Muscle of arm (tissue), 14 donors: ENCODE results near the gene ISG15. TPM values are rescaled to one million over a fixed set of nuclear protein-coding genes. Genes with fewer than 3 reads are reported as not detected.

Experiments used
- DNase-seq: peaks from one replicate; pipeline ENCODE4 v3.0.0-alpha.2; 2013
- long read RNA-seq, 11 donors: transcript quantifications; one replicate each; lab custom pipeline, GENCODE V29; 2026
- polyA plus RNA-seq, 12 donors: library from polyadenylated mRNA; unstranded; fragments of 120-200 nt; gene quantifications; one replicate each; pipeline ENCODE4 v1.2.1, GENCODE V29; 2013; ENCODE audit not compliant: insufficient read length in 12 of 12

The ISG15 gene
- 10 to 100 TPM in 1 of 12 donors, 1 to 10 TPM in 10, not detected in 1; 5.0 to 28.8 (median 6.8) TPM for polyA plus RNA-seq
- long read RNA-seq, donor 1, transcript ISG15-201 (2 exons, 711 nt), result major isoform, 17 of 17 reads
- long read RNA-seq, donor 1, partial matches to known transcripts, result 0 of 17 reads
- long read RNA-seq, donor 1, other reads (novel, unspliced or antisense), result 0 of 17 reads
- long read RNA-seq, donor 2, partial matches to known transcripts, result 0 of 3 reads
- long read RNA-seq, donor 2, other reads (novel, unspliced or antisense), result 0 of 3 reads
- long read RNA-seq, donor 3, partial matches to known transcripts, result 0 of 3 reads
- long read RNA-seq, donor 3, other reads (novel, unspliced or antisense), result 0 of 3 reads
- long read RNA-seq, donor 4, partial matches to known transcripts, result 0 of 2 reads
- long read RNA-seq, donor 4, other reads (novel, unspliced or antisense), result 0 of 2 reads
- long read RNA-seq, donor 5, transcript ISG15-201 (2 exons, 711 nt), result major isoform, 7 of 7 reads
- long read RNA-seq, donor 5, partial matches to known transcripts, result 0 of 7 reads
- long read RNA-seq, donor 5, other reads (novel, unspliced or antisense), result 0 of 7 reads
- long read RNA-seq, donor 6, transcript ISG15-201 (2 exons, 711 nt), result major isoform, 6 of 6 reads
- long read RNA-seq, donor 6, partial matches to known transcripts, result 0 of 6 reads
- long read RNA-seq, donor 6, other reads (novel, unspliced or antisense), result 0 of 6 reads
- long read RNA-seq, donor 7, transcript ISG15-201 (2 exons, 711 nt), result major isoform, 5 of 5 reads
- long read RNA-seq, donor 7, partial matches to known transcripts, result 0 of 5 reads
- long read RNA-seq, donor 7, other reads (novel, unspliced or antisense), result 0 of 5 reads
- long read RNA-seq, donor 8, transcript ISG15-201 (2 exons, 711 nt), result major isoform, 12 of 12 reads
- long read RNA-seq, donor 8, partial matches to known transcripts, result 0 of 12 reads
- long read RNA-seq, donor 8, other reads (novel, unspliced or antisense), result 0 of 12 reads
- long read RNA-seq, donor 9, transcript ISG15-201 (2 exons, 711 nt), result major isoform, 6 of 6 reads
- long read RNA-seq, donor 9, partial matches to known transcripts, result 0 of 6 reads
- long read RNA-seq, donor 9, other reads (novel, unspliced or antisense), result 0 of 6 reads
- long read RNA-seq, donor 10, transcript ISG15-201 (2 exons, 711 nt), result major isoform, 6 of 6 reads
- long read RNA-seq, donor 10, partial matches to known transcripts, result 0 of 6 reads
- long read RNA-seq, donor 10, other reads (novel, unspliced or antisense), result 0 of 6 reads
- long read RNA-seq, donor 11, transcript ISG15-201 (2 exons, 711 nt), result major isoform, 7 of 7 reads
- long read RNA-seq, donor 11, partial matches to known transcripts, result 0 of 7 reads
- long read RNA-seq, donor 11, other reads (novel, unspliced or antisense), result 0 of 7 reads

DNA sequence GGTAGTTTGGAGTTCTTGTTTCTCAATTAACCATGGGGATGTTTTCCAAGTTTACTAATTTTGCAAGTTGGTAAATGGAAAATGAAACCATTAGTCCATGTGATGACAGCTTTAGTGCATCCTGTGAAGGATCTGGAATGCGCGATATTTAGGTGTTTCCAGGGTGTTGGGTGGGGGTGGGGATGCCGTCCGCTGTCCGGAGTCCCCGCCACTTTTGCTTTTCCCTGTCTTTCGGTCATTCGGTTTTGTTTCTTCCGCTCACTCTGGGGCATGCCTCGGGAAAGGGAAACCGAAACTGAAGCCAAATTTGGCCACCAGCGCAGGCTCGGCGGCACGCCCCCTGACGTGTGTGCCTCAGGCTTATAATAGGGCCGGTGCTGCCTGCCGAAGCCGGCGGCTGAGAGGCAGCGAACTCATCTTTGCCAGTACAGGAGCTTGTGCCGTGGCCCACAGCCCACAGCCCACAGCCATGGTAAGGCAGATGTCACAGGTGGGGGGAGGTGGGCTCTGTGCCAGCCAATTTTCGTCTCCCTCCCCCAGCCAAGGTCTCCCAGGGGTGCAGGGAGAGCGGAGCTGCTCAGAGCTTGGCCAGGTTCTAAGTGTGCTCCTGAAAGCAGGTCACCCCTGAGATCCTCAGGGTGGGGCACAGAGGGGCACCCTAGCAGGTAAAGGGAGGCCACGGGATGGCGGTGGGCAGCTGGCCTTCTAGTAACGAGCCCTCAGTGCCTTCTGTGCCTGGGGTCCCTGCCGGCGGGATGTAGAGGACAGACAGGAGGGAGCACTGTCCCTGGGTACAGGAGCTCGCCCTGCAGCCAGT is at the start of gene ISG15:
Gene ISG15 (plus strand): TSS at position 393 of the 817 bp plus-strand sequence. CDS start 77 bp downstream, at position 470.
- DNase-seq, result peak; percentile 91

DNA sequence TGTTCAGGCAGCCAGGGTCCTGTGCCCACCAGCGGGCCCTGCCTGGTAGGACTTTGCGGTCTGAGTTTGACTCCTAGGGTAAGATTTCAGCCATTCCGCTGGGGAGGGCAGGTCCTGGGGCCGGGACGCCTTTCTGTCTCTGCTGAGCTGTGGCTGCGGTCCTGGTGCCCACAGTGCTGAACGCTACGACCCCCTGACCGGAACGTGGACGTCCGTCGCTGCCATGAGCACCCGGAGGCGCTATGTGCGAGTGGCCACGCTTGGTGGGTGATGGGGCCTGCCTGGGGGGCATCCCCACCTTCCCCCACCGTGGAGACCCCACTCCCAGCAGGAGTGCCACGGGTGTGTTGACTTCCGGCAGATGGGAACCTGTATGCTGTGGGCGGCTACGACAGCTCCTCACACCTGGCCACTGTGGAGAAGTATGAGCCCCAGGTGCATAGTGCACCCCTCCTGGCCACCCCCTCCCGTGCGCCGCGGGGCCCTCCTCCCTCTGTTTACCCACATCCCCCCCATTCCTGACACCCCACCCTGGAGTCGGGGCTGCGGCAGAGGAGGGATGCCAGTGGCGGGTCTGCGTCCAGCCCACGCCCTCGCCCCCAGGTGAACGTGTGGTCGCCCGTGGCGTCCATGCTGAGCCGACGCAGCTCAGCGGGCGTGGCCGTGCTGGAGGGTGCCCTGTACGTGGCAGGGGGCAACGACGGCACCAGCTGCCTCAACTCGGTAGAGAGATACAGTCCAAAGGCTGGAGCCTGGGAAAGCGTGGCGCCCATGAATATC is 49.4 kb upstream of the ISG15 start:
- no peak for DNase-seq

DNA sequence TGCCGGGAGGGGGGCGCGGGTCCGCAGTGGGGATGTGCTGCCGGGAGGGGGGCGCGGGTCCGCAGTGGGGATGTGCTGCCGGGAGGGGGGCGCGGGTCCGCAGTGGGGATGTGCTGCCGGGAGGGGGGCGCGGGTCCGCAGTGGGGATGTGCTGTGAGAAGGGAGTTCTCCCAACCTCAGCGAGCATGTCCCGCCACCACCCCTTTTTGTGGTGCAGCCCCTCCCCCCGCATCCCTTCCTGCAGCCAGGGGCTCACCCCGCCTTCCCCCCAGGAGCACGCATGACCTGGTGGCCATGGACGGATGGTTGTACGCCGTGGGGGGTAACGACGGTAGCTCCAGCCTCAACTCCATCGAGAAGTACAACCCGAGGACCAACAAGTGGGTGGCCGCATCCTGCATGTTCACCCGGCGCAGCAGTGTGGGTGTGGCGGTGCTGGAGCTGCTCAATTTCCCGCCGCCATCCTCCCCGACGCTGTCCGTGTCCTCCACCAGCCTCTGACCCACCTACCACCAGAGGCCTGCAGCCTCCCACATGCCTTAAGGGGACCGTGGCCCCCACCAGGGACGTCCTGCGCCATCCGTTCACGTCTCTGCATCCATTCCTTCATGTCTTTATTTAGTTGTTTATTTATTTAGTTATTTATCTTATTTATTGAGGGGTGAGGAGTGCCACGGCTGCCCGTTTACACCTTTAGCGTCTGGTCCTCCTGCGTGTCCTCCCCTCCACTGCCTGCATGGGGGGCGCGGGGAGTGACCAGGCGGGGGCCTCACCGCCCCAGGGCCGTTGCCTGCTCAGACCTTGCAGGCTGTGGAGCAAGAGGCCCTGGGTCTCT is 48.4 kb upstream of the ISG15 start:
- no peak for DNase-seq

DNA sequence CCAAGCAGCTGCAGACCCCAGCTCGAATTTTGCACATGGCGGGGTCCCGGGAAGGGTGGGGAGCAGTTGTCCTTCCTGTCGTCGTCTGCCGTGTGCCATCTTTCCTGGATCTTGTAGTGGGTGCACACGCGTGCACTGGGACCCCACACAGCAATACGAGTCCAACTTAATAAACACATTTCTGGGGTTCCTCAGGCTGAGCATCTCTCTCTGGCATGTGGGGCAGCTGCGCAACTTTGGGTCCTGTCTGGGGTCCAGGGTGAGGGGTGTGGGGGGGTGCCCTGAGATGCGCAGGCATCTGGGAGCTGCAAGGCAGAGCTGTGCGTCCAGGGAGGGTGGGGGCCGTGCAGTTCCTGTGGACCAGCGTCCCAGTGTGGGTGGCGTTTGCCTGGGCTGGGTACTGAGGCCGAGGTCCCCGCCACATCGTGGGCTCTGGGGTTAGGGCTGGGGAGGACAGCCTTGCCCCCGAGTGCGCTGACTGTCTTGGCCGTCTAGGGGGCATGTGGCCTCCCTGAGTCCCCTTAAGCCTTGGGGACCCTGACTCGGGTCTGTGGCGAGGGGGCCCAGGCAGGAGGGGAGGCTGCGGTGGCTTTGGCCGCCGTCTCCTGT is 47.7 kb upstream of the ISG15 start:
- DNase-seq, result no peak

GRCh38 chr1:966135-966703 is 47.1 kb upstream of the ISG15 start, which contains the start of gene PLEKHN1:
TSS of gene PLEKHN1 (plus strand) at chr1:966482. CDS start at chr1:966532, 50 bp downstream.
- DNase-seq, result no peak

DNA sequence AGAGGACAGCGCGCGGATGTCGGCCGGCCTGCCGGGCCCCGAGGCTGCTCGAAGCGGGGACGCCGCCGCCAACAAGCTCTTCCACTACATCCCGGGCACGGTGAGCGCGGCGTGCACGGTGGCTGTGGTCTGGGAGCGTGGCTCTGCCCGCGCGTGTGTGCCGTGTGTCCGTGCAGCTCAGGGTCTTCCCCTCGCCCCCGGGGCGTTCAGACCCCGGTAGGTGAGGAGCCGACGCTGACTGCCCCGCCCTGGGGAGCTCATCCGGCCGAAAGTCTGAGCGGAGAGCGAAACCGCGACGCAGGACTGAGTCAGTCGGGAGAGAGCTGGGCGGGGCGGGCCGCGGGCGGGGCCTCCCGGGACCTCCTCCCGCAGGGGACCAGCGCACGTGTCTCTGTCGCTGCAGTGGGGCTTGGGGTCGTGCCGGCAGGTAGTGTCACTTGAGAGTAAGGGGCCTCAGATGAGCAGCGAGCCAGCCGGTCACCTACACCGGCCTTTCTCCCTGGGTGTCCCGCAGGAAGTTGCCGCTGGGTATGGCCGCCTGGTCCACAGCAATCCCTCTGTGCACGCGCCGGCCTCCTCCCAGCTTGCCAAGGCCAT is 46.5 kb upstream of the ISG15 start:
- DNase-seq, result no peak

GRCh38 chr1:967466-968343 is 45.6 kb upstream of the ISG15 start:
- no peak for DNase-seq

DNA sequence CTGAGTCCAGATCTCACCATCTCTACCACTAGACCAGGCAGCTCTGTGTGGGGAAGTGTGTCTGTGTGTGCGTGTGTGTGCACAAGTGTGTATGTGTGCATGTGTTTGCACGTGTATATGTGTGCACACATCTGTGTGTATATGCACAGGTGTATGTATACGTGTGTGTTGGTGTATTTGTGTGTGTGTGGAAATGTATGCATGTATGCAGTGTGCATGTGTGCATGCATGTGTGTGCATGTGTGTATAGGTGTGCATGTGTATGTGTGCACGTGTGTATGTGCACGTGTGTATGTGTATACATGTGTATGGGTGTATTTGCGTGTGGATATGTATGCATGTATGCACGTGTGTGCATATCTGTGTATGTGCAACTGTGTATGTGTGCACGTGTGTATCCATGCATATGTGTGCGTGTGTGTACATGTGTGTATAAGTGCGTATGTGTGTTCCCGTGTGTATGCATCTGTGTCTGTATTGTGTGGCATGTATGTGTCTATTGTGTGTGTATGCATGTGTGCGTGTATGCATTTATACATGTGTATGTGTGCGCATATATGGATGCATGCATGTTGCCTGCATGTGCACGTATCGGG is 43.9 kb upstream of the ISG15 start:
- DNase-seq, result no peak

DNA sequence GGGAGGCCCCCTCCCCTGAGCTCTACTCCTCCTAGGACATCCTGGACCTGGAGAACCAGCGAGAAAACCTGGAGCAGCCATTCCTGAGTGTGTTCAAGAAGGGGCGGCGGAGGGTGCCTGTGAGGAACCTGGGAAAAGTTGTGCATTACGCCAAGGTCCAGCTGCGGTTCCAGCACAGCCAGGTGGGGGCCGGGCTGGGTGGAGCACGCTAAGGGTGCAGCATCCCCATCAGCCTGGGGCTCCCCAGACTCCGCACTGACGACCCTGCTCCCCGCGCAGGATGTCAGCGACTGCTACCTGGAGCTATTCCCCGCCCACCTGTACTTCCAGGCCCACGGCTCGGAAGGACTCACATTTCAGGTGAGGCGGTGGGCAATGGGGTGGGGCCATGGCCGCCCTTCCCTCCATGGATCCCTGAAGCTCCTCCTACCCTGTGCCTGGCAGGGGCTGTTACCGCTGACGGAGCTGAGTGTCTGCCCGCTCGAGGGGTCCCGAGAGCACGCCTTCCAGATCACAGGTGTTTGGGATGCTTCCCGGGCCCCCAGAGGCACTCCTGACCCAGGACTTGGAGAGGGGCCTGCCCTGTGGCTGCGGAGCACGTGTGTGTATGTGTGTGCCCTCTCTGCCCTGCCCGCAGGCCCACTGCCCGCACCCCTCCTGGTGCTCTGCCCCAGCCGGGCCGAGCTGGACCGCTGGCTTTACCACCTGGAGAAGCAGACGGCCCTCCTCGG is 42.9 kb upstream of the ISG15 start:
- no peak for DNase-seq

DNA sequence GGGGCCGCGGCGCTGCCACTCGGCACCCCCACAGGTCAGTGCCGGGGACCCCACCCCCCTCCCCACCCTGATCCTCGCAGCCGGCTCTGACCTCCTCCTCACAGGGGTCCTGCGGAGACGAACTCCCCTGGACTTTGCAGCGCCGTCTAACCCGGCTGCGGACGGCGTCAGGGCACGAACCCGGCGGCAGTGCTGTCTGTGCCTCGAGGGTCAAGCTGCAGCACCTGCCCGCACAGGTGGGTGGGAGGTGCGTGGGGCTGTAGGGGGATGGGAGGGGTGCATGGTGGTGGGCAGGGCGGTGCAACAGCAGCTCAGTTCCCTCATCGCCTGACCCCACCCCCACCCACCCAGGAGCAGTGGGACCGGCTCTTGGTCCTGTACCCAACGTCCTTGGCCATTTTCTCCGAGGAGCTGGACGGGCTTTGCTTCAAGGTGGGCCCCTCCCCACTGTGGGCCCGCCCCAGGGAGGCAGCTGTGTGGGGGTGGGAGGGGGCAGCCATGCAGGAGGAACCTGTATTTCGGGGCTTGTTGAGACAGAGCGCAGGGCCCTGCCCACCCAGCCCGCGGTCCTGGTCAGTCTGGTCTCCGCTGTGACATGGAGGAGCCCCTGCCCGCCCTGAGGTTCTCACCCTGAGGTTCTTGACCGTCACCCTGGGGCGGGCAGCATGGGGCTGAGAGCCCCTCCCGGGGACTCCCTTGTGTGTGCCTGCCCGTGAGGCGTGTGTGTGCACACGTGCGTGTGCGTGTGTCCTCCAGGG is 42.1 kb upstream of the ISG15 start:
- no peak for DNase-seq

GRCh38 chr1:971751-972506 is 41.4 kb upstream of the ISG15 start:
- no peak for DNase-seq

- no peak for DNase-seq
Measured at GRCh38 chr1:972726-973458, 40.4 kb upstream of the ISG15 start.
